HG03045 (cell line): ENCODE measurements around the gene CDH13.

Experiments
- ATAC-seq: cut with Tn5 transposase; IDR thresholded peaks from one replicate; pipeline ENCODE4 v1.9.1; 2021; ENCODE audit warnings: mild to moderate bottlenecking, moderate library complexity; ENCODE audit not compliant: unreplicated experiment

The CDH13 gene

DNA sequence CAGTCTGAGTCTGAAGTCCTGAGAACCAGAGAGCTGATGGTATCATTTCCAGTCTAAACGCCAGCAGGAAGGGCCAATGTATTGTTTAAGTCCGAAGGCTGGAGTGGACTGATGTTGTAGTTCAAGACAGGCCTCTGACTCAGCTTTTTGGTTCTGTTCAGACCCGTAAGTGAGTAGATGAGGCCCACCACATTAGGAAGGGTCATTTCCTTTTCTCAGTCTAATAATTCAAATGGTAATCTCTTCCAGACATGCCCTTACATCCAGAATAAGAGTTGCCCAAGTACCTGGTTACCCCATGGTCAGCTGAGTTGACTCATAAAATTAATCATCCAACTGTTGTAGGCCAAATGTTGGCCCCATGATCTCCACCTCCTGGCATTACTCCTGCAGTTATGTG lies 738.4 kb downstream of the CDH13 start:
- no peak for ATAC-seq

DNA sequence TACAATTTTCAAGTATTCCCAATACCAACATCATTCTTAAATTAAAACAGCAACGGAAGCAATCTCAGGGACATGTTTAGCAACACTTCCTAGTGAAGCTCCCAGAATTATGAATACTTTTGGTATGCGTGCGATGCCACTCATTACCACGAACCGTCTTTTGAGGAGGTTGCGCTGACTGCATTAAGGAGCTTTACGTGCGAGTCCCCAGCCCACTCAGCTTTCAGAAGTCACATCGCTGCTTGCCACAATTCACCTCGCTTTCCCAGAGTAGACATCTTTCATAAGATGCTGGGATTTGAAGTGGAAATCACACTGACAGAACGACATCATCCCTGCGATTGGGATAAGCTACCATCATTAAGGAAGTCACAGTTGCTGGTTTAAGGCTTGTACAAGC lies 739.5 kb downstream of the CDH13 start:
- no peak for ATAC-seq

DNA sequence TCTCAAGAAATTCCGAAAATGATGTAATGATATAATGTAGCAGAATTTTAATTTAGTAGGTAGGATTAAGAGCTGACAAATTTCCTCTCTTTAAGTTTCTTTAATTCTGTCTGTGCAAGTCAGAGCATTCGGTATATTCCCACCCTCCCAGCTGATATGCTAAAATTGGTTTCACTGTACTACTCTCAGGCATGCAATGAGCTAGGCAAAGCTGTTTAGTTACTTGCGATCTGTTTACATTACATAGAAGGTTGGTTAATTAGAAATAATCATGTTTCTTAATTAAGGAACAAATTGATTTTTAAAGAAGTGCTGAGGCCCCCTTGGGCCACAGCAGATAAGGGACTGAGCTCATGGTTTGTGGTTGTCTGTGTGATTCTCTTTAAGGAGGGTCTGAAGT lies 748.2 kb downstream of the CDH13 start:
- no peak for ATAC-seq

DNA sequence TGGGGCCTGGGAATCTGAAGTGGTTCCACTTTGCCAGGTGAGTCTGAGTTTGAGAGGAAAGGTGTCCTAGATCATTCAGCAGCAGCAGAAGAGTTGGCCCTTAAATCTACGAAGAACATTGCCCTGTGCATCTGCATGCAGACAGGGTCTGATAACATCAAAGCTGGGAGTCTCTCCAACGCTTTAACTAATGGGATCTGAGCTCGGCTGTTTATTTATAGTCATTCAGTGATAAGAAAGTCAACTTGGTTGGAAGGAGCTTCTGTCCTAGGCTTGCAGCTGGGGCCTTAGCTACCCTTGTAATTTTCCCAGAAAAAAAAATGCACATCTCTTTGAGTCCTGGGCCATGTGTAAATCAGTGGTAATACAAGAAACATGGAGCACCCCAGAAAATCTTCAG lies 763.0 kb downstream of the CDH13 start:
- ATAC-seq, result no peak

DNA sequence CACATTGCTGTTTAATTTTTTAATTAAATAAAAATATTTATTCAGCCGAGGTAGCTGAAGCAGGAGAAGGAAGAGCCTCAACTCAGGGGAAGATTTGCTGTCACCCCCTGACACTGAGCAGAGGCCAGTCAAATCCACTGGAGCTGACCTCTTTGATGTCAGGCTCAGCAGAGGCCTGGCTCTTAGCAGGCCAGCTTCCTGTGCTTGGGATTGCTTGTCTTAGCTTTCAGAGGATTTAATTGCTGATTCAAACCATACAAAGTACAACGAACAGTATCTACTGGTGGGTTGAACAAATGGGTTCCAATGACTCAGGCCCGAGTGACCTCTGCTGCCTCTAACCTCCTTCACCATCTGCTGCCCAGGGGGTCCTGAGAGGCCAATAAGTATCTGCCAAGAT lies 764.0 kb downstream of the CDH13 start:
- ATAC-seq, result no peak

DNA sequence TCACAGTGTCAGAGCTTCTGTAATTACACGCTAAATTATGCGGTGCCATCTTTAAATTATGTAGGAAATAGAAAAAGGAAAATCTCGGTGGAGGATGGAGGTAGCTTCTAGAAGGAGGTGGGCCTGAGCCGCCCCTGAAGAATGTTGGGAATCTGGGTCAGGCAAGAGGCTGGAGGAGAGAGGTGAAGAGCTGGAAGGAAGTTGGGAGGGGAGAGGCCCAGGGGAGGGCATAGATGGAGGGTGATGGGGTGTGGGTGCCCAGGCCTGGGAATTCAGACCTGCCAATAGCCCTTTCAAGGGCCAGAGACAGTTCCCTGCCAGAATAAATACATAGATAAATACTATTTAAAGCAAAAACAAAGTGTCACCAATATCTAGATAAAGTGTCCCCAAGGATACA lies 766.0 kb downstream of the CDH13 start:
- no peak for ATAC-seq

DNA sequence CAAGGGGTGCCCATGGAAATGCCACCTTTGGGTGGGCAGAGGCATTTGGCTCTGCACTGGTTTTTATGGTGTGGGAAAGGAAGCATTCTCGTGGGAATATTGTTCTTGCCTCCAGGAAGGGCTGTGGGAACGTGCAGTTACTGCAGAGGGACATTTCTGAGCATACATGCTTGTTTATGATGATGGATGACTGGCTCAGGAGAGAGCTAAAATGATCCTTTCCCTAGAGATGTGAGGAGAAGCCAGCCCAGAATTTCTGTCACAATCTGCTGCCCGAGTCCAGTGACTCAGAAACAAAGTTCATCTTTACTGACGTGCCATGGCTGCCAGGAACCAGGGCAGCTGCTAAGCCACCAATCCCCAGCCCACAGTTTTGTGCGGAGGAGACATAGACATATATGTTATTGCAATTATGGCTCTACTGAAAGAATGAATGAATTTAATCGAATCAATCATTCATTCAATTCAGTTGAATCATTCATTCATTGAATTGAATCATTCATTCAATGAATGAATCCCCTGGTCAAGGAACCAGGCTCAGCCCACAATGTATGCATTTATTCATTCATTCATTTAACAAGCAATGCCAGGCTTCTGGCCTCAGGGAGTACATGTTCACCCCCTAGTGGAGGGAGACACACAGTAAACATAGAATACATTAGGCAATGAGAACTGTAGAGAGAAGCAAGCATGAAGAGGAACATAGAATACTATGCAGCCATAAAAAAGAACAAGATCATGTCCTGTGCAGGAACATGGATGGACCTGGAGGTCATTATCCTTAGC lies 766.6 kb downstream of the CDH13 start:
- no peak for ATAC-seq

DNA sequence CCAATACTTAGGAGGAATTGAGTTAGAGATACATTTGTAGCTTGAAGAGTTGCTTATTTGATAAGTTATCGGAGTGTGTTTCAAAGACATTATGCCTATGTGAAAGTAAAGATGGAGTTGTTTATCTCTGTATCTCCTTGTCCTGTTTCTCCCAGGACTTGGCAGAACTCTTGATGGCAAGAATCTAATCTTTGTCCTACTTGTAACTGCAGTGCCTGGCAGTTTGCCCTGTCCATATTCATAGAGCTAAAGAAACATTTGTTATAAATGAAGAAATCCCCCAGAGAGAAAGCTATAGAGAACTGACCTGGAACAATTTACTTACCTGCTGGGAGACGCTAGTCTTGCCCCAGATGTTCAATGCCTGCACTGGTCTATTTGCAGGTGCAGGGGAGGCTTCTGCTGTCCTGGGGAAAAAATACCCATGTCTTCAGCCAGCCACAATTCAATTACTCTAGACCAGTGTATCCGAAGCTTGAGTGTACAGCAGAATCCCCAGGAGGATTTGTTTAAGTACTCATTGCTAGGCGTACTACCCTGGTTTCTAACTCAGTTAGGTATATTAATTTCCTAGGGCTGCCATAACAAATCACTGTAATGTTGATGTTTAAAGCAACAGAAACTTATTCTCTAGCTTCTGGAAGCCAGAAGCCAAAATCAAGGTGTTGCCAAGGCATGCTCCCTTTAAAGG lies 771.0 kb downstream of the CDH13 start:
- ATAC-seq, result no peak

DNA sequence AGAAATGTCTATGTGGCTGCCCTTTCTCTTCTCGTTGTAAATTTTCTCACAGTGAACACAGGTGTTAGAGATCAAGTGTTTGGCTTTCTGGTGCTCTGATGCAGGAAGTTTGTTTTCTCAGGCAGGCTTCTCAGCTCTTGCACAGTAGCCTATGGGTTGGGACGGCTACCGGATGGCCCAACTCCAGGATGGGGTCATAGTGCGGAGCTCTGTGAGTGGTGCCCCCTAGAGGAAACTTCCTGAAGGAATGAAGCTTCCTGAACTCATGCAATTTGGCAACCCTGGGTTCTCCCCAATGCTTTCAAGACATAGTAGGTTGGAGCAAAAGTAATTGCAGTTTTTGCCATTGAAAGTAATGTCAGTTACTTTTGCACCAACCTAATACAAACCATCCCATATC lies 773.5 kb downstream of the CDH13 start:
- no peak for ATAC-seq

DNA sequence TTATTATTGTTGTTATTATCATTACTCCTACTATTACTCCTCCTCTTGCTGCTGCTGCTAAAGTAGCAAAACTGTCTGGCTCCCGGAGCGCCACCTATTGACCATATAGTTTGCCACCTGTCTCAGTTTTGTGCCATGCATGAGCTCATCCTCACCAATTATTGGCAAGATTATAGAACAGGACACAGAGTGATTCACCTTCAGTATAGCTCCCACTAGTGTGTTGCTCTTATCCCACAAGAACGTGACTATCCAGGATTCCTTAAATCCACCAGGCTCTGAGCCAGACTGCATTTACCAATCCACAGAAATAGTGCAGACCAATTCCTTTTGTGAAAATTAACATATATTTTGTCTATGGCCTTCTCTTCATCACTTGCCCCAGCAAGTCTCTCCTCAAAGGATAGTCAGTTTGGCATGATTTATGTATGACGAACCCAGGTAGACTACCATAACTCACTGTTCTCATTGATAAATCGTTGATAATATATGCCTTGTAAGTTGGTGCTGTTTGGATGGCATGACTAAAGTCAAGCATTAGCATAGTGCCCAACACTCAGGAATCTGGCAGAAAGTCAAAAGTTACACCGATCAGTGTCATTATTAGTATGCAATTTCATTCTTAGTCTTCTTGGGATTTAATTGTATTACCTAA lies 775.5 kb downstream of the CDH13 start:
- no peak for ATAC-seq

DNA sequence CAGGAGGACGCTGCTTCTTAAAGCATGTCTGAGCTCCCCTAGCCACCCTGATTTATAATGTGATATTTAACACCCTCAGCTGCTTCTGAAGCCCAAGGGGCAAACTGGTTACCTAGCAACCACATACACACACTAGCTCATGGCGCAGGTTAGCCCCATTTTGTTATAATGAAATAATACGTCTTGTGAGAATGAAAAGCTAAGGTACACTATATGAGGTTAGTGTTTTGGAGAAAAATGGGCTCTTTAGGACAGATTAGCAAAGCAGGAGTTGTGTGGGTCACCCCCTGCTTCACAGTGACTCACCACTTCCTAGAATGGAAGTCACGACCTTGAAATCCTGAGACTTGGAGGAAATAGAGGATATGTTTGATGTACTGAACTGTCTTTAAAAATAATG lies 776.2 kb downstream of the CDH13 start:
- no peak for ATAC-seq

DNA sequence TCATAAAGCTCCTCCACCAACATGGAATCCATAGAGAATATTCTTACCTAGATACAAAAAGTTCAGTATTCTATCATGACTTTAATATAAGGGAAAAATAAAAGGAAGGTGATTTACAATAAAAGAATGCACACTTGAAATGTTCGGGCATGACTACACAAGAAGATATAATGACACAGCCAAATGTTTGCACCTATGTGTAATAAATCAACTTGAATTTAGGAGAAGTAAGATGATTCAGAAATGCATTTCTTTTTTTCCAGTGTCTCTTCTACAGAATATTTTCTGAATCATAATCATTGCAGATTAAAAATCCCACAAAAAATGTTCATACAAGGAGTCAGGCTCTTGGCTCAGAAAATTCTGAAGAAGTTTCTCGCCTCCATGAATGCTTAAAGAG lies 777.0 kb downstream of the CDH13 start:
- no peak for ATAC-seq

DNA sequence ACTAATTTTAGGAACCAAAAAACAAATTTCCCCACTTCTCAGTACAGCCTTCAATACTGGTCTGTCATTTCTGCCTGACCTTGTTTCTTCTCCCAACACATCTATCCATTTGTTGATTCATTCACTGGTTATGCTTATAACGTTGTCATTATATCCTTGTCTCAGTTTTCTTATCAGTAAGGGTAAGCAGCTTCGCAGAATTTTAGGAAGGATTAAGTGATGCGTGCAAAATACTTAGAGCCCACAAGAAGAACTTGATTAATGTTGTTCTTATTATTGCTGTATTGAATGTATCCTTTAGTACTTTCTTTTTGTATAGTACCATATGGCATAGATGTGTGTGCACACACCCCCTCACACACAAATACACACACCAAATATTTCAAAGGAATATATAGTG lies 777.5 kb downstream of the CDH13 start:
- no peak for ATAC-seq

DNA sequence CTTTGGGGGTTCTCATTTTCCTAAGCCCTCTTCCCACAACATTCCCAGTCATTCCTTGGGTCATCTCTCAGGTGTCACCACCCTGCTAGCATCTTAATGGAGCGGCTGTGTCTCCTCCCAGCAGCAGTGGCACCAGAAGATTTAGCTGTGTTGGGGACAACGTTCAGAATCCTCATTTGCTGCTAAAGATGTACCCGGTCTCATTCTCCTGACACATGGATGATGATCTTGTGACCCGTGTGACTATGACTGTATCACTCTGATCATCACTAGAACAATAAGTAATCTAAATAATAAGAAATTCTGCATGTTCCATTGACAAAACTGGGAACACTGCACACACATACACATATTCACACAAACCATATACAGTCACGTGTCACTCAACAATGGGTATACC lies 781.2 kb downstream of the CDH13 start:
- ATAC-seq, result no peak

DNA sequence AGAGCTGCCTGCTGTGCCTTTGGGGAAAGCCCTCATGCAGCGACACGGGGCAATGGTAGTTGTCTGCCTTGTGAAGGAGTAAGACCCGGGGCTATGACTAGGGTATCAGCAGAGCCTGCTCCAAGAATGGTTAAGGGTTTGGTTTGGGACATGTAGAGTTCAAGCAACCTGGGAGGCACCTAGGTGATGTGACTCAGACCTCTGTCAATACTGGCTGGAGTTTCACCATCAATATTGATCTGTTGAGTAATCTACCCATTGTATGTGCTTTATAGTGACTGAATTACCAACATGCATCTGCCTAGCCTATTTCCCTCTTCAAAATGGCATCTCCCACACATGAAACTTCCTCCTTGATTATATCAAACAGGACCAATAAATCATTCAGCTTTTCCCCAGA lies 782.6 kb downstream of the CDH13 start:
- no peak for ATAC-seq

DNA sequence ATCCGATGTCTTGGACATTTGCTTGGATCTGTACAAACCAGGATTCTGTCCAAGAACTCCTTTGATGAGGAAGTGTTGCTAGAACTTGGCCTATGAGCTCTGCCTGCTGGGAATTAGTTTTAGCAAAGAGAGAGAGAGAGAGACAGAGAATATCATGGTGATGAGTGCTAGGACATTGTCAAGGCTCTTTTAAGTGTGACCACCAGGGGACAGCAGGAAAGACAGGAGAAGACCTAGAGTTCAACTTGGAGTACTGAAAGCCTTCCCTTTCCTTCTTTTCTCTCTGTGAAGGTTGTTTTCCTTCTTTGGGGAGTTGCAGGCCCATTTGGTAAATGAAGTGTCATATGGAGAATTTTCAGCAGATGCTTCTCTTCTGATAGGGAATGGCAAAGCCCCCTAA lies 791.8 kb downstream of the CDH13 start:
- no peak for ATAC-seq

DNA sequence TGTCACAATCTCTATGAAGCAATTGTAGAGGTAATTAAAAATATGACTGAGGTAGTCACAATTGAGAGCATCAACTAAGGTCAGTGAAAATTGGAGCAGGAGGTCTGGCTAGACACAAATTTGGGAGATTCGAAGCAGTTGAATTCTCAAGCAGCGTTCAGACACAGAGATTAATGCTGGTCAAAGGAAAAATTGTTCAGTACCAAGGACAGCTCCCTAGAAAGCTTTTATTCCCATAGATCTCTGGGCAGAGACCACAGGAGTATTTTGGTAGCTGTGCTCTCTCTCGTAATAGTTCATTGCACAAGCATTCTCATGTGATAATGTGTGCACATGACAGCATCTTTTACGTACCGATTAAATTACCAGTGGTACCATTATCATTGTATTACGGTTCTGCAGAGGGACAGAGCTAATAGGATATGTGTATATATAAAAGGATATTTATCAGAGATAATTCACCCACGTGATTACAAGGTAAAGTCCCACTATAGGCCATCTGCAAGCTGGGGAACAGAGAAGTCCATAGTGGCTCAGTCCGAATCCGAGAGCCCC lies 793.5 kb downstream of the CDH13 start:
- no peak for ATAC-seq

DNA sequence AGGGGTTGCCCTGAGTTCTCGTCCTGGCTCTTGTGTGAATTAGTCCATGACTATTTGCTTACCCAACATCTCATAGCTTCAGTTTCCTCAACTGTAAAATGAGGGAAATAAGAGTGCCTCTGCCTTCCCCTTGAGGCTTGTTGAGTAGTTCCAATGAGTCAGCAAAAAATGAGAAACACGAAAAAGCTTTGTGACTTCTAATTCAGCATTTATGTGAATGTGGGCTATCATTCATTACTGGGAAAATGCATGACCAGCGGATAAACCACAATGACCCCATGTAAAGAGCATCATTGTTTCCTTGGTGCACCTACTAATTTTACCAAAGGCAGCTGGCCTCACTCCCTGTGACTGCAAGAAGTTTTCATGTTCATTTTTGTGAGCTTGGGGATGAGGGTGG lies 806.4 kb downstream of the CDH13 start:
- no peak for ATAC-seq

DNA sequence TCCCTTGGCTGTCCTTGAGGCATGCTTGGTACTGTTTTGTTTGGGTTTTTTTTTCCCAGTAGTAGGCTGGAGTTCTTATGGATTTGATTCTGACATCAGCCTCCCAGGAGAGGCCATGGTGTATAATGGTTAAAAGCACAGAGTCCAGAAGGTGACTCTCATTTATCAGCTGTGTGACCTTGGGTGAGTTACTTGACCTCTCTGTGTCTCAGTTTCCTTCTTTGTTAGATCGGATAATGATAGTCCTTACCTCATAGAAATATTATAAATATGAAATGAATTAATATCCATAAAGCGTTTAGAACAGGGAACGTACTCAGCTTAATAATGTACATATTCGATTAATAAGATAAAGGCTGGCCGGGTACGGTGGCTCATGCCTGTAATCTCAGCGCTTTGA lies 810.3 kb downstream of the CDH13 start:
- ATAC-seq, result no peak

DNA sequence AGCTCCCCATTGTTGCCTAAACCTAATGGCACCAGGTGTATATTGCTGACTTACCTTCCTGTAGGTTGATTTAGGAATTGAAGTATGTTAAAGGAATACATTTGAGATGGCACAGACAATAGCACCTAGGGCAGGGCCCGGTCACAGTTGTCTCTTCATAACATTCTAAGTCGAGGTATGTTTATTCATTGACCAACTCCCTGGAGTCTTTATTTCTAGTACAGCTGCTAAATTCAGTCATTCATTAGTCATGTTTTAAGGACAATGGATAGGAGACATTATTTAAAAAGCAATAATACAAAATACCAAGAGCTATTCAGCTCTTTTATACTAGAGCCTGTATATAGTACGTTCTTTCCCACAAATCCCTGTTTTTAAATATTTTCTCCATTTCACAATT lies 811.6 kb downstream of the CDH13 start:
- ATAC-seq, result no peak

DNA sequence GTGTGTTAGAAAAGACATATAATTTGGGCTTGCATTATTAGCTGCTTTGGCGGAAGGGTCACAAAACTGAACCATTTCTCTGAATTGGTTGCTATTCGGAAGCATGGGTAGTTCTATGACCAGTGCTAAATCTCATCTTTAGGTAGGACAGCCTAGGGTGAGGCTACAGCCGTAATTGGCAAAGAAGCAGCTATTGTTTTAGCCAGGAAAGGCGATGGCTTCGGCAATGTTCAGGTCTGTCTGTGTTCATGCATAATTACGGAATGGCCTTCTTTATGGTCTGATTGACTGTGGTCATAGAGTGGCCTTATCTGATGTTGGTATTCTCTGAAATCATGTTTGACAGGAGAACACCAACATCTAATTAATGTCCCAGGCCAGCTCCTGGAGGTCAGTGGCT lies 812.6 kb downstream of the CDH13 start:
- ATAC-seq, result no peak

DNA sequence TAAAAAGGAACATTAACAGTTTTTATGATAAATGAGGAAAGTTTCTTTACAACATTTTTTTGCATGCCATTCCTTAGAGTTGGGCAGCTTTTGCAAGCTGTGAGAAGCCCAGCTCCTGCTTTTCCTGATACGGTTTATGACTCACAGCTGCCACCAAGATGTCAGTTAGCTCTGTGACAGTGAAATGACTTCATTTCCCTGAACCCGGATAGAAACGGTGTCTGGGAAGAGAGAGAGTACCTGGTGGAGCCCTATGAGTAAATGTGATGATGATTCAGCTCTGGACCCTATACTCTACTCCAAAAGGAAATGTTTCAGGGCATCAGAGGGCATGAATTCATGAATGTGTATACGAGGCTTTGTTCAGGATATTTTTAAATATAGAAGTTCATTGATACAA lies 814.7 kb downstream of the CDH13 start:
- ATAC-seq, result no peak
